GM19455 (cell line): ENCODE data around the gene MTFMT.
"Not testable (repeated sequence)": the region's sequence is repeated elsewhere in the genome, so short reads cannot be mapped to it uniquely, and the experiment has no call there.

Source experiments
- ATAC-seq: cut with Tn5 transposase; IDR thresholded peaks from one replicate; pipeline ENCODE4 v1.9.1; 2021; ENCODE audit not compliant: unreplicated experiment

Gene MTFMT

GRCh38 chr15:65060641-65061397, 31.4 kb upstream of the MTFMT start:
- no peak for ATAC-seq

GRCh38 chr15:65059931-65060596, 30.6 kb upstream of the MTFMT start:
- ATAC-seq: no peak

DNA sequence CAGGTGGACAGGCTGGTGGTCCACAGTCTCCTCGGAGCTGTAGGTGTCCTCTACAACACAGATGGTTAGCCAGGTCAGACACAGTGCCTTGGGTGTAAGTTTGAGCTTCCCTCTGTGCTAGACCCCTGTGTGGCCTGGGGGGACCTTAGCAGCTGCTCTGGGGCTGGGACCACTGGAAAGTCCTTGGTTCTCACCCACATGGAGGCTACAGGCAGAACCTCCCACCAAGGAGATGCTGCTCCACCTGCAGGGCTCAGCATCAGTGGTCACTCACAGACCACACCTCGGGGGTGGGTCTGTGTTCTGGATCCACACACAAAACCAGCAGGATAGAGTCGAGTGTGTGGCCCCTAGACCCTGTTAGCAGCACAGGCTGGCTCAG, 29.9 kb upstream of the MTFMT start:
- ATAC-seq: no peak

DNA sequence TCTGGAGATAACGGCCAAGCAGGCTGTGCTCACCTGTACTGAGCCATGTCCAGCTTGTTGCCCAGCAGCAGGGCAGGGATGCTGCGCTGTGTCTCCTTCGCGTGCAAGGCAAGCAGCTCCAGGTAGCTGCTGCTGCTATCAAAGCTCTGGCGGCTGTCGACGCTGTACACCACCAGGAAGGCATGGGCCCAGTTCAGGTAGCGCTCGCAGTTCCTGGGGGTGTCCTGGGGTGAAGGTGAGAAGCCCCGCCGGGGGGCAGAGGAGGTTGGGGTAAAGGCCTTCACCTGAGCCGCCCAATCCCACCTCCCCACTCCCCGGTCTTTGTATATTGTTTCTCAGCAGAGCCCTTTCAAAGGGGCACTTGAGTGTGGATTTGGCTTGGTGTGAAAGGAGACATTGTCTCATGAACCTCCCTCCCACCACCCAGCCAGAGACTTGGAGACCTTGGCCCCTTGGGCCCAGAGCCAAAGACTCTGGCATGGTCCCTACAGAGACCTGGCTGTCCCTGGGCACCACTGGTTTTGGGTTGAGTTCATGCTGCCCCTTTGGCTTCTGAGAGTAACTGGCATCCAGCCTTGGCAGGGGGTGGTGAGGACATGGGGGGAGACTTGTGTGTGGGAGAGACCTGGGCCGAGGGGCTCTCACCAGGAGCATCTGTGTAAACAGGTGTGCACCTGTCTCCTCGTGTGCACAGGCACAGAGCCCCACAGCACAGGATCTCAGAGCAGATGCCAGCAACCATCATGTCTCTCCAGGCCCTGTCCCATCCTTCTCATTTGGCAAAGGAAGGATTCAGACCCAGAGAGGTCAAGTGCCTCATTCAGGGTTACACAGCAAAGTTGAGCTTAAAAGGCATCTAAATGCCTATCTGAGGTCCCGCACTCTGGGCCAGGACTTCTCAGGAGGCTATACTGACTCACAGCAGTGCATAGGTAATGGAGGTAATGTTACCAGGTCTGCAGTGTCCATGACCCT, 29.2 kb upstream of the MTFMT start:
- ATAC-seq: no peak

DNA sequence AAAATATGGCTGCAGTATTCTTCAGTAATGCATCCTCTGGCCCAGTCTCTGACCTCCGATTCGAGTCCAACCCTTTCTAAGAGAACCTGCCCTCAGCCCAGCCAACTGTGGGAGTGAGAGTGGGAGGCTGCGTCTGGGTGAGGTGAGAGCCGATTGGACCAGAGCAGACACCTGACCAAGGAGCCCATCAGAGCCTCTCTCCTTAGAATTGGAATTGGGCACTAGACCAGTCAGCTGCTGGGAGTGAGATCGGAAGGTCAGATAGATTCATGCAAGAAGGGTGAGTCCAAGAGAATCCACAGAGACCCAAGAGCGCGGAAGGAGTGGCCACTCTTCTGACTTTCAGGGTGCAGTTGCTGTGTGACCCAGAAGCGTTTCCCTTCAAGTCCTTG, 28.1 kb upstream of the MTFMT start:
- ATAC-seq: no peak

- no peak for ATAC-seq
Observed at GRCh38 chr15:65056868-65057548, 27.6 kb upstream of the MTFMT start.

DNA sequence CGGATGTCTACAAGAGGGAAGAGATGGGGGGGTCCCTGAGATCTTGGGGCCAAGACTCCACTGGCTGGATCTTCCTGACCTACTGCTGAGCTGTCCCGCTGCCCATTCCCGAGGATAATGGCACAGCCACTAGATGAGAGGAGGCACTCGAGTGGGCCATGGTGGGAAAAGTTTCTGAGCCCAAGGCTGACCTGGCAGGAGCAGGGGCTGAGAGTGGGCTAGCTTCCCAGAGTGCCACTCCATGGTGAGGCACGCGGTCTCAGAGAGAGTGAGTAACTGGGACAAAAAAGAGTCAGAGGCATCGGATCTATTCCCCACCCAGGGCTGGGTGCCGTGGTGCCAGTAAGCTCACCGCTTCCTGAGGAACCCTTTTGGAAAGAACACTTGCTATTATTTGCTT, 26.7 kb upstream of the MTFMT start:
- ATAC-seq: no peak

GRCh38 chr15:65055201-65055870, 25.9 kb upstream of the MTFMT start:
- no peak for ATAC-seq

GRCh38 chr15:65054333-65055200, 25.1 kb upstream of the MTFMT start:
- ATAC-seq: no peak

- ATAC-seq: no peak
Observed at GRCh38 chr15:65052956-65053355, 23.5 kb upstream of the MTFMT start.

GRCh38 chr15:65051266-65051665, 21.8 kb upstream of the MTFMT start:
- no peak for ATAC-seq

DNA sequence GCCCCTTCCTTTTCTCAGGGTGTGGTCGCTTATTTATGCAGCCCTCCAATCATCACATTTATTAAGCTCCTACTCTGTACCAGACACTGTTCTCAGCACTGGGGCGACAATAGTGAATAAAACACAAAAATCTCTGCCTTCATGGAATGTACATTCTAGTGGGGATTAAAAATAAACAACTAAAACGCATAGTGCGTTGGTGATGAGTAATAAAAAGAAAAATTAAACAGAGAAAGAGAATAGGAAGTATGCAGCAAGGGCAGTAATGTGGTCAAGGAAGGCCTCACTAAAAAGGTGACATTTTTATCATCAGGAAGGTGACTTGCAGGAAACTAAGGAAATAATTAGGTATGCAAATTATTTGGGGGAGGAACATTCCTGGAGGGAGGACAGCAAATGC, 20.8 kb upstream of the MTFMT start:
- ATAC-seq: no peak

DNA sequence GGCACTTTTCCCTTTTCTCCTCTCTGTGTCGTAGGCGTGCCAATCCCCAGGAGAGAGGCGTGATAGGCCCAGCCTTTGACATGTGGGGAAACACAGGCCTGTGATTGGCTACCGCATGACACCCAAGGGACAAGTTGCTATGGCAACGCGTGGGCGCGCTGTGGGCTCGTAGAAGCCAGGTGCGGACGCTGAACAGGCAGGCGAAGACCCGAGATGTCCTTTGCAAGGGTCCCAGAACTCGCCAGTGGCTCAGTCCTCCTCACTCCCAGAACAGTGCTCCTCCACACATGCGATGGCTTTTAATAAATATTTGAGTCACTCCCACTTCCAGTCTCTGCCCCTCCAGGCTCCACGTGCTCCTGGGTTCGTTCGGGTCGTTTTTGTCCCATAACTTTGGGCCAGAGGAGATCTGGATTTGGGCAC, 20.0 kb upstream of the MTFMT start:
- peak; percentile 85 for ATAC-seq

DNA sequence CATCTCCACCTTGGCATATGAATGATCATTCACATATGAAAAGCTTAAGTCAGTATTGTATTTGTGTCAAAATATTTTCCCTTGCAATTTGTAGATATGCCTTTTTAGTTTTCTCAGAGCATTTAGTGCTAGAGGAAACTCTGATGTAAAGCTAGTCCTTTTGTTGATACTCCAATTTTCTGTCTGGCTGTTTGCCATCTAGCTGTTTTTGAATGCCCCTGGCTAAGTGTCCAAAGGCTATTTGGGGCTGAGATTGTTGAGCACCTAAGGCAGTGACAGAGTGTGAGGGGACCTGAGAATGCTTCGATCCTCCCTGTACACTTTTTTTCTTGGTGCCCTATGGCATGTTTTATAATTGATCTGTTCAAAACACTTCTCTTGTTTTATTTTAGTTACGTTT, 18.8 kb upstream of the MTFMT start:
- no peak for ATAC-seq

GRCh38 chr15:65044724-65045481, 15.5 kb upstream of the MTFMT start, which contains the start of gene SLC51B:
TSS of gene SLC51B (plus strand) at chr15:65045387. CDS start at chr15:65050005, 4,618 bp downstream.
- no peak for ATAC-seq

DNA sequence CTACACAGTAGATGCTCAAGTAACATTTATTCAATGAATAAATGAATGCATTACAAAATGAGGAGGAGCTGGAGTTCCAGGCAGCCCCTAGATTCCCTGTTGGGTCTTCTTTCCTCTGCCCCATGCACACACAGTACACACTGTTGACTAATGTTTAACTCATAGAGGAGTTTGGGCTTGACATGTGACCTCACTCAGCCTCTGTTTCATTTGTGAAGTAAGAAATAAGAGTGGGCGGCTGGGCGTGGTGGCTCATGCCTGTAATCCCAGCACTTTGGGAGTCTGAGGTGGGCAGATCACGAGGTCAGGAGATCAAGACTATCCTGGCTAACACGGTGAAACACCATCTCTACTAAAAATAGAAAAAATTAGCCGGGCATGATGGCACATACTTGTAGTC, 14.8 kb upstream of the MTFMT start:
- not testable (repeated sequence) for ATAC-seq

DNA sequence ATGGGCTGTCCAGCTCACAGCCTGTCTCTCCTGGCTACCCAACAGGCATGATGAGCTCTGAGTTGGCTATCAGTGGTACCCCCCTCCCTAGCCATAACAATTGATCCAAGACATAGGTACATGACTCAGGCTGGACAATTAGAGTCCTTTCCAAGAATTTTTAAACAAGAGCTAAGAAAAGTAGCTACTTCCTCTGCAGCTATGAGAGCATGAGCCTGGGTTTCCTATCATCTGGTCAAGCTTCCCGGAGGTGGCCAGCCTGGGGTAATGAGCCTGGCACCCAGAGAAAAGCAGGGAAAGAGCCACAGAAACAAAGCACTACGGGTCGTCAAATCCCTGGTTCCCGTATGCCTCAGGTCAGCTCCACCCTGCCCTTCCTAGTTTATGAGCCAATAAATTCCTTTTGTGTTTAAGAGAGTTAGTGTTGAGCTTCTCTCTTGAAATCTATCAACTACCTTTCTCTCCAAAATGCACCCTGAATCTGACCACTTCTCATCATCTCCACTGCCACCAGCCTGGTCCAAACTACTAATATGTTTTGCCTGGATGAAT, 13.4 kb upstream of the MTFMT start:
- no peak for ATAC-seq

DNA sequence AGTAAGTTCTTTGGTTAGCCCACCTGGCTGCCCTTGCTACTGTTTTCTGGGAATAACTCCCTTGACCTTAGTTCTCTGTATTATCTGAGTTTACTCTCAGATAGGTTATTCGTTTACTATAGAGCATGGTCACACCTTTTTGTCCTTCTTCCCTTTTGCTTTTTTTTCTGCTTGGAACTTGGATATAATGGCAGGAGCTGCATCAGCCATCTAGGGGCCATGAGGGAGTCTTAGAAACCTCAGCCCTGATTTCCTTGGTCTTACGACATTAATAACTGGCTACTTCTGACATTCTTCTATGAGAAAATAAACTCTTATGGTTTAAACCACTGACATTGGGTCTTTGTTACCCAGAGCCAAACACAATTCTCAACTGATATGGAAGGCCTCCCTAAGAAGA, 12.3 kb upstream of the MTFMT start:
- no peak for ATAC-seq
